IMR-90 (cell line): ENCODE data around the gene MYL2. TPM values are rescaled to one million over a fixed set of nuclear protein-coding genes. Genes with fewer than 3 reads are reported as not detected.

Source experiments
- ATAC-seq: fragments of 200-7000 bp; cut with Tn5 transposase; 2 replicates; pipeline ENCODE4 v1.9.1; 2020; ENCODE audit warnings: low read depth, mild to moderate bottlenecking, moderate library complexity
- BruUV-seq: library from RNA; stranded (reverse); fragments of 400-500 nt; replicated peaks from 2 replicates; lab custom pipeline; 2021; lab: Mats Ljungman, UMichigan
- CTCF ChIA-PET: fragments of 300-600 bp; formaldehyde crosslinking; extraction: SDS; loops from one replicate; lab custom pipeline; 2021; ENCODE audit warnings: antibody characterized with exemption; lab: Yijun Ruan, JAX
- POLR2A ChIA-PET: fragments of 300-600 bp; sonication (Branson Sonifier 250); formaldehyde crosslinking; loops from one replicate; lab custom pipeline; 2022; ENCODE audit warnings: antibody characterized with exemption; ENCODE audit not compliant: unreplicated experiment; lab: Charles Lee
- DNase-seq: peaks from one replicate; pipeline ENCODE4 v3.0.0; 2013
- H2AFZ ChIP-seq: replicated peaks from 2 replicates; pipeline ENCODE3; 2013; ENCODE audit warnings: low read length, mild to moderate bottlenecking; ENCODE audit not compliant: poor library complexity
- H2AK5ac ChIP-seq: 2 replicates; pipeline ENCODE4 v1.6.1; 2013; ENCODE audit warnings: low read depth, low read length, inconsistent platforms
- H2AK9ac ChIP-seq: replicated peaks from 2 replicates; pipeline ENCODE3; 2013; ENCODE audit warnings: mild to moderate bottlenecking, low read depth, low read length, moderate library complexity; ENCODE audit not compliant: poor library complexity
- H2BK120ac ChIP-seq: 2 replicates; pipeline ENCODE4 v1.6.1; 2013; ENCODE audit warnings: low read depth, low read length, inconsistent platforms
- H2BK15ac ChIP-seq: 3 replicates; pipeline ENCODE4 v1.6.1; 2013; ENCODE audit warnings: low read depth, low read length, inconsistent platforms
- H2BK20ac ChIP-seq: 2 replicates; pipeline ENCODE4 v1.6.1; 2013; ENCODE audit warnings: low read depth, mild to moderate bottlenecking, inconsistent platforms, low read length, moderate library complexity
- H2BK5ac ChIP-seq: 2 replicates; pipeline ENCODE4 v1.6.1; 2013; ENCODE audit warnings: mild to moderate bottlenecking, low read depth, low read length, inconsistent platforms; ENCODE audit not compliant: poor library complexity, severe bottlenecking
- H3K14ac ChIP-seq: replicated peaks from 2 replicates; pipeline ENCODE4 v1.6.1; 2013; ENCODE audit warnings: low read depth, low read length, inconsistent platforms
- H3K18ac ChIP-seq: 2 replicates; pipeline ENCODE4 v1.6.1; 2013; ENCODE audit warnings: low read depth, low read length, control low read depth
- H3K23ac ChIP-seq: 2 replicates; pipeline ENCODE4 v1.6.1; 2013; ENCODE audit warnings: low read depth, low read length, inconsistent platforms
- H3K27ac ChIP-seq: 2 replicates; pipeline ENCODE4 v1.5.1; 2013; ENCODE audit warnings: mild to moderate bottlenecking, control low read depth, low read length; ENCODE audit not compliant: insufficient read depth
- H3K27me3 ChIP-seq: 2 replicates; pipeline ENCODE4 v1.6.1; 2013; ENCODE audit warnings: low read length; ENCODE audit not compliant: control insufficient read depth, insufficient read depth
- H3K36me3 ChIP-seq: 2 replicates; pipeline ENCODE4 v1.6.1; 2013; ENCODE audit warnings: low read length, mixed read lengths; ENCODE audit not compliant: control insufficient read depth, insufficient read depth
- H3K4ac ChIP-seq: 2 replicates; pipeline ENCODE4 v1.6.1; 2013; ENCODE audit warnings: low read depth, low read length, inconsistent platforms
- H3K4me1 ChIP-seq: 2 replicates; pipeline ENCODE4 v1.6.1; 2013; ENCODE audit warnings: low read length, mixed read lengths; ENCODE audit not compliant: control insufficient read depth, insufficient read depth
- H3K4me2 ChIP-seq: 2 replicates; pipeline ENCODE4 v1.6.1; 2013; ENCODE audit warnings: low read depth, mild to moderate bottlenecking, control low read depth, low read length, moderate library complexity
- H3K4me3 ChIP-seq: 2 replicates; pipeline ENCODE4 v1.5.1; 2013; ENCODE audit warnings: low read depth, mild to moderate bottlenecking, control low read depth, low read length, moderate library complexity; ENCODE audit not compliant: insufficient read depth
- H3K56ac ChIP-seq: 2 replicates; pipeline ENCODE4 v1.6.1; 2013; ENCODE audit warnings: low read length, inconsistent platforms; ENCODE audit not compliant: insufficient read depth; ENCODE audit errors: extremely low read depth
- H3K79me1 ChIP-seq, 2 experiments: 2 replicates each; pipeline ENCODE4 v1.6.1; 2013; ENCODE audit warnings: low read length in 2 of 2, inconsistent platforms in 1 of 2, low read depth in 1 of 2
- H3K9ac ChIP-seq: 2 replicates; pipeline ENCODE4 v1.6.1; 2013; ENCODE audit warnings: low read depth, low read length, control low read depth
- H3K9me1 ChIP-seq: 2 replicates; pipeline ENCODE4 v1.6.1; 2013; ENCODE audit warnings: low read length, inconsistent platforms; ENCODE audit not compliant: insufficient read depth
- H3K9me3 ChIP-seq: 2 replicates; pipeline ENCODE4 v1.6.1; 2013; ENCODE audit warnings: low read length; ENCODE audit not compliant: control insufficient read depth, insufficient read depth
- H4K20me1 ChIP-seq: 2 replicates; pipeline ENCODE4 v1.6.1; 2013; ENCODE audit warnings: low read length, inconsistent platforms; ENCODE audit not compliant: insufficient read depth
- H4K5ac ChIP-seq: 2 replicates; pipeline ENCODE4 v1.6.1; 2013; ENCODE audit warnings: mild to moderate bottlenecking, low read depth, low read length, control low read depth
- H4K8ac ChIP-seq, 2 experiments: 2 replicates each; pipeline ENCODE4 v1.6.1; 2013; ENCODE audit warnings: low read depth in 2 of 2, low read length in 2 of 2, control low read depth in 1 of 2, inconsistent platforms in 1 of 2
- H4K91ac ChIP-seq: 2 replicates; pipeline ENCODE4 v1.6.1; 2013; ENCODE audit warnings: low read depth, low read length, inconsistent platforms; ENCODE audit not compliant: insufficient read depth
- BHLHE40 ChIP-seq: fragments of 150-350 bp; IDR thresholded peaks from 2 replicates; pipeline ENCODE4 v1.6.1; 2016; ENCODE audit warnings: mild to moderate bottlenecking, low read depth, low read length
- CEBPB ChIP-seq: IDR thresholded peaks from 2 replicates; pipeline ENCODE4 v1.6.1; 2012; ENCODE audit warnings: low read depth, low read length, improper control_type of control experiment
- MAZ ChIP-seq: IDR thresholded peaks from 2 replicates; pipeline ENCODE4 v1.6.1; 2012; ENCODE audit warnings: low read depth, mild to moderate bottlenecking, low read length, improper control_type of control experiment, moderate library complexity, borderline replicate concordance
- NFE2L2 ChIP-seq: fragments of 150-350 bp; IDR thresholded peaks from 2 replicates; pipeline ENCODE4 v1.6.1; 2016; ENCODE audit warnings: low read depth, mild to moderate bottlenecking, low read length
- POLR2A ChIP-seq: IDR thresholded peaks from 2 replicates; pipeline ENCODE4 v1.6.1; 2012; ENCODE audit warnings: mild to moderate bottlenecking, low read depth, low read length
- RFX5 ChIP-seq: IDR thresholded peaks from 2 replicates; pipeline ENCODE4 v1.8.0; 2012; ENCODE audit warnings: low read depth, mild to moderate bottlenecking, low read length, moderate library complexity
- SMC3 ChIP-seq: fragments of 150-350 bp; IDR thresholded peaks from 2 replicates; pipeline ENCODE4 v1.6.1; 2016; ENCODE audit warnings: low read depth, mild to moderate bottlenecking, antibody characterized with exemption, low read length, moderate library complexity
- USF2 ChIP-seq: fragments of 150-350 bp; IDR thresholded peaks from 2 replicates; pipeline ENCODE4 v1.6.1; 2017; ENCODE audit warnings: mild to moderate bottlenecking, antibody characterized with exemption, low read length, low read depth
- WGBS, 2 experiments: methylation state at CpG; one replicate each; pipeline versions ENCODE4 v1.1.5 to v1.1.7; 2013; ENCODE audit warnings: missing lambda C conversion rate in 2 of 2; ENCODE audit not compliant: insufficient read length in 1 of 2; ENCODE audit errors: extremely low coverage in 2 of 2; 5-methylcytosine and 5-hydroxymethylcytosine counted together
- dilution Hi-C: fragments of 300-500 bp; cut with HindIII; formaldehyde crosslinking; loops from one replicate; pipeline ENCODE4 v1.14.3; 2018; ENCODE audit warnings: low sequenced_read_pairs; ENCODE audit not compliant: unreplicated experiment
- in situ Hi-C: fragments of 300-500 bp; cut with MboI; formaldehyde crosslinking; loops from 3 replicates; pipeline ENCODE4 v1.14.3; 2019; ENCODE audit warnings: low sequenced_read_pairs, inconsistent platforms, mixed read lengths
- intact Hi-C: fragments of 100-400 bp; cut with micrococcal nuclease; formaldehyde crosslinking; loops from 2 replicates; pipeline ENCODE4 v1.10.0; 2022
- polyA plus RNA-seq, 3 experiments: library from polyadenylated mRNA; depleted of rRNA; stranded (reverse); fragments of >200 nt; gene quantifications; 2 replicates each; pipeline ENCODE4 v1.2.3, GENCODE V29; 2012; ENCODE audit warnings: low replicate concordance in 1 of 3
- total RNA-seq: library from RNA; depleted of rRNA; stranded (reverse); fragments of >200 nt; gene quantifications from 2 replicates; pipeline ENCODE4 v1.2.3, GENCODE V29; 2012

MYL2 gene
- total and polyA plus RNA-seq, 2 of the 4 experiments (the other 2 are of a cell fraction): not detected

- BruUV-seq: no TSS peak
- H4K20me1 ChIP-seq: no peaks in the 10 kb centered on the region
- H3K36me3 ChIP-seq: no peaks in the 10 kb centered on the region
- H3K9ac ChIP-seq: no peak overlapping the region
- no peak overlapping the region for H3K4ac ChIP-seq
- H3K23ac ChIP-seq: no peak overlapping the region
- H3K18ac ChIP-seq: no peak overlapping the region
- H3K4me3 ChIP-seq: no peak overlapping the region
- H4K5ac ChIP-seq: no peak overlapping the region
- dilution Hi-C loops: no loop called here
- no peak overlapping the region for H2AFZ ChIP-seq
- H3K14ac ChIP-seq: no peak overlapping the region
- no peak overlapping the region for H3K27ac ChIP-seq
- intact Hi-C loops: no loop called here
- CTCF ChIA-PET: no interaction called here
- no peak for DNase-seq
- no peak overlapping the region for H2BK15ac ChIP-seq
- H2AK5ac ChIP-seq: no peak overlapping the region
- H2AK9ac ChIP-seq: no peak overlapping the region
- H3K27me3 ChIP-seq: no peaks in the 10 kb centered on the region
- no peak overlapping the region for H4K91ac ChIP-seq
- no peaks in the 10 kb centered on the region for H3K79me1 ChIP-seq
- no peaks in the 10 kb centered on the region for H3K9me3 ChIP-seq
- in situ Hi-C loops: no loop called here
- H2BK20ac ChIP-seq: no peak overlapping the region
- no CpG with 5 or more reads among the region's 2 CpGs for WGBS, 2 experiments
- H3K4me2 ChIP-seq: no peak overlapping the region
- H3K56ac ChIP-seq: no peak overlapping the region
- TF ChIP-seq MAZ: no peak
- TF ChIP-seq RFX5: no peak
- TF ChIP-seq NFE2L2: no peak
- TF ChIP-seq SMC3: no peak
- TF ChIP-seq CEBPB: no peak
- no peak for TF ChIP-seq POLR2A
- no peak for TF ChIP-seq USF2
- TF ChIP-seq BHLHE40: no peak
- no peak overlapping the region for H4K8ac ChIP-seq
- POLR2A ChIA-PET: no interaction called here
- no peak for ATAC-seq
- no peak overlapping the region for H2BK5ac ChIP-seq
- H2BK120ac ChIP-seq: no peak overlapping the region
- H3K9me1 ChIP-seq: no peaks in the 10 kb centered on the region
- H3K4me1 ChIP-seq: no peaks in the 10 kb centered on the region
These were observed 27.7 kb upstream of the MYL2 start for GRCh38 chr12:110948041-110948440.
